ENCODE measurements around the gene F7.
"Not testable (repeated sequence)": the region's sequence is repeated elsewhere in the genome, so short reads cannot be mapped to it uniquely, and the experiment has no call there.

The F7 gene

GRCh38 chr13:113157206-113157928 is 51.8 kb downstream of the F7 start:
- no peak for DNase-seq

DNA sequence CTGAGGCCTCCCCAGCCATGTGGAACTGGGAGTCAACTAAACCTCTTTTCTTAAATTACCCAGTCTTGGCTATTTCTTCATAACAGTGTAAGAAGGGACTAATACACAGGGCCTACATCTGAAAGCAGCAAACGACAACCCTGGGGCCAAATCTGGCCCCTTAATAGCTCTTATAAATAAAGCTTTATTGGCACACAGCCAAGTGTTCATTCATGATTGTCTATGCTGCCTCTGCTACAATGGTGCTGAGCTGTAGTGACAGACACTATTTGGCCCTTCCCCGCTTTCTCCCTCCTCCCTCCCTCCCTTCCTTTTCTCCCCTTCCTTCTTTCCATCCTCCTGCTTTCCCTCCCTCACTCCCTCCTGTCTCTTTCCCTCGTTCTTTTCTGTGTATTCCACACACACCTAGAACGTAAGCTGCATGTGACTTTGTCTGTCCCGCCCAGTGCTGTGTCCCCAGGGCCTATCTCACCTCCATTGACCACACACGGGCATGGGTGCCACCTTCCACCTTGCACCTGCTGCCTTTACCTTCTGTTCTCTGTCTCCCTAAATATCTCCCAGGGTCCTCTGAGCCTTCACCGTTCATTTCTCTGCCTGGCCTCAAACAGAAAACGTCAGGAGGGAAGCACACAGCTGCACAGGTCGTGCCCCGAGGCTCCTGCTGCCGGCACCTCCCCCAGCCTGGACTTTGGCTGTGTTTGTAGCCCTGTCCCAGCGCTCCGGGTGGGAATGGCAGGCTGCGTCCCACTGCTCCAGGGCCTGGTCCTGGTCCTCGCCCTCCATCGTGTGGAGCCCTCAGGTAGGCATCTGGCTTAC is 52.5 kb downstream of the F7 start, which contains the start of gene PROZ:
Gene PROZ, plus strand, starts transcription at position 720 of the 819 bp plus-strand sequence. Its CDS starts 13 bp downstream, at position 733.
- no peak for DNase-seq

DNA sequence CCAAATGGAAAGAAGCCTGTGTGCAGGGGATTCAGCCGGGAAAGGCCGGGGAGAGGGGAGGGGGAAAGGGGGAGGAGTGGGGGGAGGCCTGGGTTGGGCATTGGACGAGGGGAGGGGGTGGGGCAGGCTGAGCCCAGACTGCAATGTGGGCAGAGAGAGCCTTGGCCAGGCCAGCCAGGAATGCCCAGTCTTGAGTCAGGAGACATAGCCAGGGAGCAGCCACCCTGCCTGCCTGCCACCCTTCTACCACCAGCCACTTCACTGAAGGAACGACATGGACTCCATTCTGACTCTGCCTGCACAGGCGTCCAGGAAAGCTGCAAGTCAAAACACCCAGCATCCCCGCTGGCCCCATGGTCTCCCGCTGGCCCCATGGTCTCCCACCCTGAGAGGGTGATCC is 53.4 kb downstream of the F7 start:
- DNase-seq: no peak

DNA sequence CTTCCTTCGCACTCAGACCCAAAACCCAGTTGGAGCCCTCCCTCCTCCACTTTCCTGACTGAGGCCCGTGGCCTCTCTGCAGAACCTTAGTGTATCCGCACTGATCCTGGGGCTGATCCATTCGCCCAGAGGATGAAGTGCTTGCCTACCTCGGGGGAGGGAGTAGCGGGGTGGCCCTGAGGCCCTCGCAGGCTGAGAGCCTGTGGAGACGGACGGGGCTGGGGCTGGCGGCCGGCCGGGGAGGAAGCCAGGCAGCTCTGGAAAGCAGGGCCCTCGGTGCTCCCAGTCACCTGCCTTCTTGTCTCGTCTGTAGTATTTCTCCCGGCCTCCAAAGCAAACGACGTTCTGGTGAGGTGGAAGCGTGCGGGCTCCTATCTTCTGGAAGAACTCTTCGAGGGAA is 54.1 kb downstream of the F7 start:
- DNase-seq: no peak

GRCh38 chr13:113160983-113161382 is 55.4 kb downstream of the F7 start:
- DNase-seq: no peak

- no peak for DNase-seq
These were observed 55.8 kb downstream of the F7 start for GRCh38 chr13:113161433-113161832.

GRCh38 chr13:113161975-113162374 is 56.4 kb downstream of the F7 start:
- DNase-seq: not testable (repeated sequence)

DNA sequence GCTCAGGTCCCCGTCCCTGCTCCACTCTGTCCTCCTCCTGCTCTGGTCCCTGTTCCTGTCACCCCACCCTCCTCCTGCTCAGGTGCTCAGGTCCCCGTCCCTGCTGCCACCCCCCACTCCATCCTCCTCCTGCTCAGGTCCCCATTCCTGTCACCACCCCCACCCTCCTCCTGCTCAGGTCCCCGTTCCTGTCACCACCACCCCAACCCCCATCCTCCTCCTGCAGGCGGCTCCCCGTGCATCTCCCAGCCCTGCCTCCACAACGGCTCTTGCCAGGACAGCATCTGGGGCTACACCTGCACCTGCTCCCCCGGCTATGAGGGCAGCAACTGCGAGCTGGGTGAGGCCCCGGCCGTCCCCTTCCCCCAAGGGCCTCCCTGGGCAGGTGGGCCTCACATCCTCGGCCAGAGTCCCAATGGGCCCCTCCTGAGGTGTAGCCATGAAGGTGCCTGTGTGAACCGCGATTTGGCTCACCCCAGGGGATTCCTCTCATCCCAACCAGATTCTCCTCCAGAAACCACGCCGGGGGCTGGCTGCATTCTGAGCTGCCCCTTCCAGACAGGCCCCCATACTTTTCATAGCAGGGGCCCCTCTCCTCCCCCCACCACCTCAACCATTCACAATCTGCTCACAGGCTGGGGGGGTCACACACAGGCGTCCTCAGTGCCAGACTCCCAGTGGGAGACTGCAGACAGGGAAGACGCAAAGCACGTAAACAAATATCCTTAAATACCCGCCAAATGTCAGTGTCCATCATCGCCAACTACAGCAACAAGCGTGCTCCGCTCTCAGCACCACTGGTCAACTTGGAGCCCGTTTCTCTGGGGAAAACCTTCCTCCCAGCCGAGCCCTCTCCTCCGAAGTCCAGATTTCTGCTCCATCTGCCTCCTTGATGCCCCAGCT is 57.4 kb downstream of the F7 start:
- DNase-seq: no peak

DNA sequence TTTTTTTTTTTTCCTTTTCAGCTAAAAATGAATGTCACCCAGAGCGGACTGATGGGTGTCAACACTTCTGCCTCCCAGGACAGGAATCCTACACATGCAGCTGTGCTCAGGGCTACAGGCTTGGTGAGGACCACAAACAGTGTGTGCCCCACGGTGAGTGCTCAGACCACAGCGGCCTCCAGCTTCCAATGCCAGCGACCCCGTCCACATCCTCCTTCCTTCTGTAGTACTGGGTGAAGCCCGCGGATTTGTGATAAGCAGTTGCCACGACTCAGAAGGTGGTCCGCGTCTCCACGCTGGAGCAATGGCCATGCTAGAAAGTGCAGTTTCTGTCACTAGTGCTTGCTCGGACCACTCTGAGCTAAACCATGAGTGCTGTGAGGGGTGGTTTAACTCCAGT is 58.9 kb downstream of the F7 start:
- DNase-seq: no peak

DNA sequence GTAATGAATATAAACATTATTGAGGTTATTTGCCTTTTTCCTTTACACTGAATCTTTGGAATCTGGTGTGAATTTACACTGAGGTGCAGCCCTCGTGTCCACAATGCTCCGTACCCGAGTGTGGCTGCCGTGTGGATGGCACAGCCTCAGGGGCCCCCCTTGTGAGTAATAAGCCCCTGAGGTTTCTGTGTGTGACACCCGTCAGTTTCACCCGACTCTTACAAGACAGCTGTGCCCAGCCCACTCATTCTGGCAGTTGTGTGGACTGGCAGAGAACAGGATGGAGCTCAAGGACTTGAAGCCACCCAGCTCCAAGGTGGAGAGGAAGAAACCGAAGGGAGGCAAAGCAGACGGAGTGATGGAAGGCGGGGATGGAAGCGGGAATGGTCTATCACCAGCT is 60.7 kb downstream of the F7 start:
- DNase-seq: no peak

GRCh38 chr13:113166681-113167080 is 61.1 kb downstream of the F7 start:
- DNase-seq: no peak

DNA sequence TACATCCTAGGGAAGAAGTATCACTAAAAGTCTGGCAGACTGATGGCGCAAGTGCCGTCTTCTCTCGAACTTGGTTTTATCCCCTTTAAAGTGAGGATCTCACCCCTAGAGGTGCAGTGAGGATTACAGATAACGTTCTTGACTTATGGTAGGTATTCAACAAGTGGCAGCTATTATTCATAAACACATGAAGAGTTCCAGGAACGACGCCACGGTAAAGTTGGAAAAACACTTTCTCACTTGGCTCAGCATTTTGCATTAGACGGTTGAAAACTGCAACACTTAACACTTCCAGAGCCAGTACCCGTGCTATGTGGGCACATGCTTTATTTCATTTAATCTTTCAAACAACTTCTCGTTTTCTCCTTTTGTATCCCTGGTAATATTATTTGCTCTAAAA is 61.6 kb downstream of the F7 start:
- no peak for DNase-seq

DNA sequence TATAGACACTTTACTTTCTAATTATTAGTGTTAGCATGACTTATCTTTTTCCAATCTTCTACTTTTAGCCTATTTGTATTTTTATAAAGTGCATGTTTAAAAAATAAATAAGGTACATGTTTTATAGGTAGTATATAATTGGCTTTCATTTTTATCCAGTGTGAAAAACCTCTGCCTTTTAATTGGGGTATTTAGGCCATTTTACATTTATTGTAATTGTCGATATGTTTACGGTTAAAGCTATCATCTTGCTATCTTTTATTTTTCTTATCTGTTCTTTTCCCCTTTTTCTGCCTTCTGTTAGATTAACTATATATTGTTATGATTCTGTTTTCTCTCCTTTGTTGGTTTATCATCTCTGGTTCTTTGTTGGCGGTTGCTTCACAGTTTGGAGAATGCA is 62.0 kb downstream of the F7 start:
- DNase-seq: no peak

GRCh38 chr13:113168211-113168610 is 62.6 kb downstream of the F7 start:
- DNase-seq: no peak

- DNase-seq: no peak
These were observed 64.0 kb downstream of the F7 start for GRCh38 chr13:113169277-113170272.

All from activated gamma-delta T cell treated with Interleukin-2 at 50 U/mL for 16 hours (primary cell).